ENCODE measurements around the gene CASZ1.

GRCh38 chr1:10777749-10778574 lies 18.5 kb downstream of the CASZ1 start:
- TF ChIP-seq POLR2A (IDR thresholded peaks at IDR 0.05; ENCODE audit: low read depth, low read length) (no peak), POLR2AphosphoS5 (IDR thresholded peaks at IDR 0.05; ENCODE audit: low read depth, low read length) (no peak)

All from GM12892 (cell line).